Measurements from ENCODE around the gene KCNK3.
"Not testable (repeated sequence)": the region's sequence is repeated elsewhere in the genome, so short reads cannot be mapped to it uniquely, and the experiment has no call there.

Gene KCNK3

DNA sequence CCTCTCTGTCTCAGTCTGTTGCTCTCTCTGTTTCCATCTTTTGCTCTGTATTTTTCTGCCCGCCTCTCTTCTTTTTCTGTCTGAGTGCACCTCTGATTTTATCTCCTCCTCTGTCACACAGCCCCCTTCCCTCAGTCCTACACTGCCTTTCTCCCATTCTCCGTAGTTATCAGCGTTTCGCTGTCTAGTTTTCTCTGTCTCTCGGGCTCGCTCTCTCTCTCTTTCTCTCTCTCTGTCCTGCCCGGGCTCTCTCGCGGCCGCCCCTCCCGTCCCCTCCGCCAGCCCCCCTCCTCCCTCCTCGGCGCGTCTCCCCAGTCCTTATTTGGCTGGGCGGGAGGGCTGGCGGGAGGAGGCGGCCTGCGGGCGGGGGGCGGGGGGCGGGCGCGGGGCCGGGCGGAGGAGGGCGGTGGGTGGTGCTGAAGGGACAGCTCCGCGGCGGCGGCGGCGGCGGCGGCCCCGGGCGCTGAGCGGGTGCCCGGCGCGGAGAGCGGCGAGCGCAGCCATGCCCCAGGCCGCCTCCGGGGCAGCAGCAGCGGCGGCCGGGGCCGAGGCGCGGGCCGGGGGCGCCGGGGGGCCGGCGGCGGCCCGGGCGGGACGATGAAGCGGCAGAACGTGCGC, at the start of gene KCNK3:
KCNK3 (plus strand) TSS at position 444 of the 618 bp plus-strand sequence; CDS start at position 598, 154 bp downstream.
- DNase-seq (ENCODE audit: low spot score) = peak; percentile 13

DNA sequence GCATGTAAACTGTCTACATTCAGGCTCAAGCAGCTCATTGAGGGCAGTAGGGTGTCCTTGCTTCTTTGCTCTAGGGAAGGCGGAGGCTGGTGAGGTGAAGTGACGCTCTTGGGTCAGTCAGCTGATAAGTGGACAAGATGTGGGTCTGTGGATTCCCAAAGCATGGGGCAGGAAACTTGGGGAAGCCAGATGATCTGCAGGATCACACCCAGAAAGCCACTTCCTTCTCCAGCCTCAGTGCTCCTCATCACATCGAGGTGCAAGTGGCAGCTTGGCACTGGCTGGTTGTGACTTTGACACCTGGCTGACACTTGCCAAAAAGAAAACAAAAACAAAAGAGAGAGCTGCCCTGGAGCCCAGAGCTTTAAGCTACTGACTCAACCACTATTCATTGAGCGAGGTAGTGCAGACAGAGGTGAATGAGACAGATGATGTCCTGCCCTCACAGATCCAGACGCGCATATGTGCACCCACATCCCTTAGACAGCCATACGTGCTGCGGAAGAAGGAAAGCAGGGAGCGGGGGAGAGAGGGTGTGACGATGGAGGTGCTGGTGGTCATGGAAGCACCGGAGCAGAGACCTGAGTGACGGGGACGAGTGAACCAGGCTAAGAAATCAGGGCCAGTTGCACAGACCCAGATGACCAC, 48.2 kb upstream of the KCNK3 start:
- no peak for DNase-seq (ENCODE audit: low spot score)

DNA sequence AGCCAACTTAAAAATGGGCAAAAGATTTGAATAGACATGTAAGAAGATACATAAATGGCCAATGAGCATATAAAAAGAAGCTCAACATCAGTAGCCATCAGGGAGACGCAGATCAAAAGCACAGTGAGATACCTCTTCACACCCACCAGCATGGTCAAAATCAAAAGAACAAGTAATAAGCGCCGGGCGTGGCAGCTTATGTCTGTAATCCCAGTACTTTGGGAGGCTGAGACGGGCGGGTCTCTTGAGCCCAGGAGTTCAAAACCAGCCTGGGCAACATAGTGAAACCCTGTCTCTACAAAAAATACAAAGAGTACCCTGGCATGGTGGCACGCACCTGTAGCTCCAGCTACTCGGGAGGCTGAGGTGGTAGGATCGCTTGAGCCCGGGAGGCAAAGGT, 46.8 kb upstream of the KCNK3 start:
- DNase-seq (ENCODE audit: low spot score) = no peak

DNA sequence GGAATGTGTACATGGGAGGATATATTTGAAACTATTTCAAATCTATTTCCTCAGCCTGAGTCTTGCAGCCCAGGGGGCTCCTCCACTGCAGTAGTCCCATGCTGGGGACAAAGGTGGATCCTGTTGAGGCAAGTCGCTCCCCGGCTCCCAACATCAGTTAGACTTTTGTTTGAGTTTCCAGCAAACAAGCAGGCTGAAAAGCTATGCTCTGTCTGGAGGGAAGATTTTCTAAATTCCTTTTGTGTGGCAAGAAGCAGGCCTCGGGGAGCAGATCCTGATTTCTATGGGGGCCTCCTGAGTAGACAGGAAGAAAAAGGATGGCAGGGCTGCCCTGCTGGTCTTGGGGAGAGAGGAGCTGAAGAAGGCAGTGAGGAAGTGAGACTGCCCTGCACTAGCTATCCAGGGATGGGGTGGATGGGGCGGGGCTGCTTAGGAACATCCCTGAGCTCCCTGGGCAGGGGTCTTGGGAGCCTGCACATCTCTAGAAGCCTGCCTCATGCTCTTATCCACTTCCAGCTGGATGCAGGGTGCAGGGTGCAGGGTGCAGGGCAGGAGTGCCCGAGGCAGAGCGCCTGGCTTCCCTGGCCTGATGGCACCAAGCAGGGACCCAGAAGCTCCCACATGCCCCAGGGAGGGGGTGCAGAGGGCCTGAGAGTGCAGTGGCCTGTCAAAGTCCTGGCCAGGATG, 45.4 kb upstream of the KCNK3 start:
- DNase-seq (ENCODE audit: low spot score) = no peak

DNA sequence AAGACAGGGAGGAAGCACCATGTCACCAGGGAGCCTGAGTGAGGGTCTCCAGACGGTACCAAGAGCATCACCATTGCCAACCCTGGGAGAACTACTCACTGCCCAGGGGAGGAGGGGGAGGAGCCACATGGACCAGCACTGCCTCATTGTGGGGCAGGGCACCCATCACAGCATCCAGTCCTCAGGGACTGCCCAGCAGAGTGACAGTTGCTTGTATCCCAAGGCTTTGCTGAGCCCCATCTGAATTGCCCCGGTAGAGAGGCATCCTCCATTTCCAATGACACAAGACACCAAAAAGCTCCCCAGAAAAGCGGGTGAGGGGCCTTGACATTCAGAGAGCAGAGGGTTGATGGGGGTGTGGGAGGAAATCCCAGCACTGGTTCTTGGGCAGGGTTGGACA, 44.5 kb upstream of the KCNK3 start:
- DNase-seq (ENCODE audit: low spot score) = no peak

DNA sequence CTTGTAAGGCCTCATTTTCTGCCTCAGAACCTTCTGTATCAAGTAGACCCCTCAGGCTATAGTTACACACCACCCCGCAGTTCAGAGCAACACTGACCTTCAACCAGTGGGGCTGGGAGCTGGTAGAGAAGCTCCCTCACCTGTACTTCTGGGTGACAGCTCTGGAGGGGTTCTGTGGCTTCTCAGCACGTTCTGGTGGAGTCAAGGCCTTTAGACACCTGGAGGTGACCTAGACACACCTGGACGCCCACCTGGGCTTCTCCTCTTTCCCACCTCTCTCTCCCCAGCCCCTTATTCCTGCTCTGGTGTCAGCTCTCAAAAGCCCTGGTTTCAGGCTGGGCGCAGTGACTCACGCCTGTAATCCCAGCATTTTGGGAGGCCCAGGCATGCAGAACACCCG, 44.0 kb upstream of the KCNK3 start:
- DNase-seq (ENCODE audit: low spot score) = no peak

DNA sequence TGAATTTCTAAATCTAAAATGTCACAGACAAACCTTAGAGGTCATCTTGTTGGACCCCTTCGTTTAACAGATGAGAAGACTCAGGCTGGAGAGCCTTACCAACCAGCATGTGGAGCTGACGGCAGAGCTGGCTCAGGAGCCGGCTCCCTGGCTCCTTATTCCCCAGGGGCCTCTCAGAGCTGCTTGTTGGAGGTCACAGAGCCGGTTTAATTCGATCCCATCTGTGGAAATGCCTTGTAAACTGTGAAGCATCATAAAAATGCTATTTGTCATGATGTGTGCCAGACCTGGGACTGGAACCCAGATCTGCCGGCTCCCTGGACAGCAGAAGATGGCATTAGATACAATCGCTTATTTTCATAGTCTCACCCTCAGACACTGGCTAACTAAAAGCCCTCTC, 43.2 kb upstream of the KCNK3 start:
- no peak for DNase-seq (ENCODE audit: low spot score)

DNA sequence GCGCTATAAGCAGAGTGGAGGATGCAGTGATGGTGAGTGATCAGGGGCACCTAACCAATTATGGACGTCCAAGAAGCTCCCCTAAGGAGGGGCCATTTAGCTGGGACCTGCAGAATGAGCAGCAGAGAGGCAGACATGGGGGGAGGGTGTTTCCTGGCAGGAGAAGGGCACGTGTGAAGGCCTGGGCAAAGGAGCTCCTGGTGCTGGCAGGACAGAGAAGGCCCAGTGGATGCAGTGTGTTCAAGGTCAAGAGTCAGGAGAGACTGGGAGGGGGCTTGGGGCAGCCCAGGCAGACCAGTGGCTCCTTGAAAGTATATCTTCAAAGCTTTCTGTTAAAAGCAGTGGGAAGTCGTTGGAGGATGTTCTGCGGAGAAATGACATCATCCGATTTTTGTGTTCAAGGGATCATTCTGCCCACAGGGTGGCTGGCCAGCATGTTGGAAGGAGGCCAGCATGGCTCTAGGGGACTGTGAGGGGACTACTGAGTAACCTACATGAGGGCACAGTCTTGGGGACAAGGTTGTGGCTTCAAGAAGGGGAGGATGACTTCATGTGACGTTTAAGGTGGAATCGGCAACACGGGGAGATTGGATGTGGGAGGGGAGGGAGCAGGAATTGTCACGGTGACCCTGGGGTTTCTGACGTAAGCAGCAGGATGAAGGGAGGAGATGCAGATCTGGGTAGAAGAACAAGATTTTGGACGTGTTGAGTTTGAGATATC, 42.4 kb upstream of the KCNK3 start:
- DNase-seq (ENCODE audit: low spot score) = no peak

DNA sequence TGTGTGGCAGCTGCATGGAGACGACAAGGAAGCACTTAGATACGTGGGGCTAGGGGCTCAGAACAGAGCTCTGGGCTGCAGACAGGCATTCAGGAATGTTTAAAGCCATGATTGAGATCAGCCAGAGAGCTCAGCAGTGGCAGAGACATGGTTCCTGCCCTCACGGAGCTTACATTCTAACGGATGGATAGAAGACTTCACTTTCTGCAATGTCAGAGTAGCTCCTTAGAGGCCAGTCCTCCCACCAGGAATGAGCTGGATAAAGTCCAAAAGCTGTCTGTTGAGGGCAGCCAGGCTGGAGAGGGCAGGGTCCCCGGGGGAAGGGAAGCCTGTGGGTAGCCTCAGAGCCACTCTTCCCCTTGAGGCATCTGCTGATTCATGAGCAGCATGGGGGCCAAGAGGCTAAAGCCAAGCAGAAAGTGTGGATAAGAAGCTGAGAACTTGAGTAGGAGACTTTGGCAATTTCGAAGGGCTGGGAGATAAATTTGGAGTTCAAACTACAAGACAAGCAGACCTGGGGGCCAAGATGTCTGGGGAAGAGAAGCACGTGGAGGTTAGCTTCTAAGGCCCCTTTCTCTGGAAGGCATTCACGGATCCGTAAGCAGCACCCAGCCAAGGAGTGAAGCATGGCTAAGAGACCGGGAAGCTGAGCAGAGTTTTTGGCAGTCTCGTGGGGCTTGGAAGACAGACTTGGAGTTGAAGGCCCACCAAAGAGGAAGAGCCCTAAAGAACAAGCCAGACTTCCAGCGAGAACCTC, 41.6 kb upstream of the KCNK3 start:
- DNase-seq (ENCODE audit: low spot score) = no peak

DNA sequence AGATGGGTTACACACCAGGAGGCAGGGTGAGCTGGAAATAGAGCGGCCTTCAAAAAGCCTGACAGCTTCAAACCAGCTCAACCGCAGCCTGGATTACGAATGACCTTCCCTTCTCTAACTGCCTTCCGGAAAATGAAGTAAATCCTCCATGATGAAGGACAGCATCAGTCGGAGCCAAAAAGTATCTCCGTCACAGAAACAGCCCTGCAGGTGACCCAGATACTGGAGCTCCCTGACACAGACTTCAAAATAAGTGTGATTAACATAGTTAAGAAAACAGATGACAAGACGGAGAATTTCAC, 41.1 kb upstream of the KCNK3 start:
- DNase-seq (ENCODE audit: low spot score) = no peak

DNA sequence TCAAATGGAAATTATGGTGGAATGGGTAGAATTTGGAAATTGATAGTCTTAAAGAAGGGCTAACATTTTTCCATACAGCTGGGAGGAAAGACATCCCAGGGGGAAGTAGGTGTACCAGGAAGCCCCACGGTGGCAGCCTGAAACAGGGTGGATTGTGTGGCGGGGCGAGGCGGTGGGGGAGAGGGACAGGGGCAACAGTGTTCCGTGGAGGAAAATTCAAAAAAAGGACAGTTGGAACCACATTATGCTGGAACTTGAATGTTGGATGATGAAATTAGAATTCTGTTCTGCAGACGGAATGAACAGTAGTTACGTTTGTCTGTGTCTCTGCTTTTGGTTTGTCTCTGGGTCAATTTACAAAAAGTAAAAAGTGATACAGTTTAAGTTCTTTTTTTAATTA, 40.7 kb upstream of the KCNK3 start:
- no peak for DNase-seq (ENCODE audit: low spot score)

DNA sequence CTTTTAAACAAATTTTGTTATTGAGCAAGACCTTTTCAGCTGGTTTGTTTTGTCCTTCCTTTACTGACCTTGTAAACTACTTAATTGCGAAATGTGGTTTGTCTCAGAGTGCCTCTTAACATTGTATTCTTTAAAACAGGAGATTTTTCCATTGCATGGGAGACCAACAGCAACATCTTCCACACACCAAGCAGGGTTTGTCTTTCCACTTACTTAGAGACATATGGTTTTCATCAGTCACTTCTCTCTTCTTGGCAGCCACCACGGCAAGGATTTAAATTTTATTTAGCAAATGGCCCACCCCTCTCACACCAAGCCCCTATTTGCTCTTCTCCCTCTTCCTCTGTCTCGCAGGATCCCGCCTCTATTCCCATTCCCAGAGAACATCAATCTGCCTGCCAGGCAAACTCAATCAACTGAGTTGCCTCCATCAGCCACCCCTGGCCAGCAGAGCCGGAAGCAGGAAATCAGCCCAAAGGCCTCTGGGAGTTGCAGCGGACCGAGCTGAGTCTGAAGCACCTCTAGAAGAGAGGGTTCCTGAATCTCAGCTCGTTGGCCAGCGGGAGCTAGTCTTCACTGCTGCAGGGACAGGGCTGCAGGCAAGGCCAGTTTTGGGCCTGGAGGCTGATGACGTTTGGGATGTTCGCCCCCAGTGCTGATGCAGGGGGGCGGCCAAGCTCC, 40.0 kb upstream of the KCNK3 start:
- no peak for DNase-seq (ENCODE audit: low spot score)

DNA sequence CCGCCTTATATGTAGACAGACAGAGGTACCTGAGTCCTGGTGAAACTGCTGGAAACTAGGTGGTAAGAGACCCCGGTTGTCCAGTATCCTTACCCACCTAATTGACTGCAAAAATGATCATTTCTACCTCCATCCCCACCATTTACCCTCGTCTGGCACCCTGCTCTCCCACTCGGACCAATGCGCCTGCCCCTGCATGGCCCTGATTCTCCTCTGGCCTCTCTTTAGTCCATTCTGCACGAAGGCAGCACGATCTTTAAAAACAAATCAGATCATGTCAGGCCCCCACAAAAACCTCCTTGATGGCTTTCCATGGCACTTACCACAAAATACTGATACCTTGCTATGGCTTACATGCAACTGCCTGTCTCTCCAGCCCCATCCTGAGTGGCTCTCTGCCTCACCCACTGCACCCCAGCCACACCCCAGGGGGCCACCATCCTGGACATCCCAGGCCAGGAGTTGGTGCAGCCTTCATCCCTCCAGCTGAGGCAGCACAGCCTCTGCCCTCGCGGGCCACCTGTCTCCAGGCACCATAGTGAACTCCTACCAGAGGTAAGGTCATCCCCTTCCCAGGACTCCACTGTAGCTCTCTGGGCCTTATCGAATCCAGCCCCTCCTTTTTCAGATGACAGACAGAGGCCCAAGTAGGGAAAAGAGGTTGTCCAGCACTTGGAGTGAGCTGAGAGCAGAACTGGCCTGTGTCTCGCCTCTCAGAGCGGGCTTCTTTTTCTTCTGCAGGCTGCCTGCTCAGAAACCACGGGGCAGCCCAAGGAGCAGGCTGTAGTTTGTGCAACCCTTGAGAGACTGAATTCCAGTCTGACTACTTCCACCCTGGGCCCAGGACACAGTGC, 39.1 kb upstream of the KCNK3 start:
- no peak for DNase-seq (ENCODE audit: low spot score)

DNA sequence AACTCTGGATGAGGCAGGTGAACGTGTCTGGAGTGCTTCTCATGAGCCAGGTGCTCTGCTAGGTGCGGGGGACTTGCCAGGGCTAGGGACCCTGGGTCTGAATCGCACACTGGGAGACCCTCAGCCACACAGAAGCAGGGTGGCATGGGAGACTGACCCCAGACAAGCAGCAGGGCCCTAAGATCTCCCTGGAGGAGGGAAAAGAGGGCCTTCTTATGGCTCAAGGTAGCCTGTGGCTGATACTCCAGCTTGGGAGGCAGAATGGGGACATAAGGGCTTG, 38.5 kb upstream of the KCNK3 start:
- DNase-seq (ENCODE audit: low spot score) = no peak

DNA sequence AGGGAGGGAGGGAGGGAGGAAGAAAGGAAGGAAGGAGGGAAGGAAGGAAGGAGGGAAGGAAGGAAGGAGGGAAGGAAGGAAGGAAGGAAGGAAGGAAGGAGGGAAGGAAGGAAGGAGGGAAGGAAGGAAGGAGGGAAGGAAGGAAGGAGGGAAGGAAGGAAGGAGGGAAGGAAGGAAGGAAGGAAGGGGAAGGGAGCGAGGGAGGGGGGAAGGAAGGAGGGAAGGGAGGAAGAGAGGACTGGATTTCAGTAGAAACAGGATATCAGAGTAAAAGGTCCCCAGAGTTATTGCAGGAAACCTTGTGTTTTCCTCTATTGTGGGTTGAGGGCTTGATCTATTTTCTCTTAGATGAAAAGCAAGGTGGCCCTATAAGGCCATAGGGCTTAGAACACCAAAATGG, 37.4 kb upstream of the KCNK3 start:
- DNase-seq (ENCODE audit: low spot score) = not testable (repeated sequence)

DNA sequence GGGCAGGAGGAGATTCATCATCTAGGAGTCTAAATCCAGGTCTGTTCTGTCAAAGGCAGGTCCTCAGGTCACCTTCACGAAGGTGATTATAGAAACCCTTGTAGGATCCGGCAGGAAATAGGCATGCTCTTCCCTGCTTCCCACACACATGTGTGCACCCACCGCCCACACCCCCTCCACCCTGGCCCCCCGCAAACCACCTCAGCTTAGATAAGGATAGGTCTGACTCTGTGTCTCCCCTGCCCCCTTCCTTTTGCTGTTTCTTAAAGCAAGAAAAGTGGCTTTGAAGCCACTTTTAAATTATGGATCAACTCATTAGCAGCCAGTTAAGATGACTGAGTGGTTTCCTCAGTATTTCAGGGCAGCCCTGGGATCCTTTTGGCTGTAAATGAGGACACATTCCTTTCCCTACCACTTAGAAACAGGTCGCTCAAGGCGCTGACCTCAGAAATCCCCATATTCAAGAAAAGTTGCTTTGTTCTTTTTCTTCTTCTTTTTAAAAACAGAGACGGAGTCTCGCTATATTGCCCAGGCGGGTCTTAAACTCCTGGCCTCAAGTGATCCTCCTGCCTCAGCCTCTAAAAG, 36.8 kb upstream of the KCNK3 start:
- DNase-seq (ENCODE audit: low spot score) = no peak

DNA sequence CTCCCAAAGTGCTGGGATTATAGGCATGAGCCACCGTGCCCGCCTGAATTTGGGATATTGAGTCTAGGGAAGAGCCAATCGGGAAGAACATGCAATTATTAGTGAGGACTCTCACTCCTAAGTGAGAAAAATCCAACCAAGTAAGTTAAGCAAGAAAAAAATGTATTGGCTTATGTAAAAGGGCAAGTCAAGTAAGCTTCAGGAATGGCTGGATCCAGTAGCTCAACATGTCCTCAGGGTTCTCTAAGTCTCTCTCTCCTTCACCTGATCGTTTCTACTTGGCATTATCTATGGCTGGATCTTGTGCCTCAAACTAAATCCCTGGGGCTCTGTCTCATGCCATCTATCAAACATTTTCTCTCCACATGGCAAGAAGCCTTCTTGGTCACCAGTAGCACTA, 35.3 kb upstream of the KCNK3 start:
- no peak for DNase-seq (ENCODE audit: low spot score)

DNA sequence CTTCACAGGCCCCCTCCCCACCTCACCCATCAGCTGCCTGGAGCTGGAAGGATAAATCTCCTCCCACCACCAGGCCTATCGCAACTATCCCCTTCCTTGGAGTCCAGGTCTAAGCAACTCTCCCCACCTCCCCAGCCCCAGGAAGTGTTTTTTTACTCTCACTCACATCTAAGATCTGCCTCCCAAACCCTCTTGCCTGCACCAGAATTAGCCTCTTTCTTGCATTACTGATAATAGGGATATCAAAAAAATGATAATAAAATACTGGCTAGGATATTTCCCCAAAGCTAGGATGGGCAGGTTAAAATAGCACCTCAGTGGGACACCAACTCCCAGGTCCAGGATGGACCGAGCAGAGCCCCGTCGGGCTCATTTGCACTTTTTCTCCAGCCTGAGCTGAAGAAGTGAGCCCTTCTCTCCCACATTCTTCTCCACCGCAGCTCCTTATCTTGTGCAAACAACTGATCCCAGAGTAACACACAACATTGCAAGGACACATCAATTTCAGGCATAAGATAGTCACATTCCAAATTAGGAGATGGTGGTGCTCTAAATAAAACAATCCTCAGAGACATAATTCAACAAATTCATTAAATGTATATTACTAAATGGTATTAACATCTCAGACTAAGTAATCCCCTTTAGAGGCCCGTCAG, 33.7 kb upstream of the KCNK3 start:
- no peak for DNase-seq (ENCODE audit: low spot score)

DNA sequence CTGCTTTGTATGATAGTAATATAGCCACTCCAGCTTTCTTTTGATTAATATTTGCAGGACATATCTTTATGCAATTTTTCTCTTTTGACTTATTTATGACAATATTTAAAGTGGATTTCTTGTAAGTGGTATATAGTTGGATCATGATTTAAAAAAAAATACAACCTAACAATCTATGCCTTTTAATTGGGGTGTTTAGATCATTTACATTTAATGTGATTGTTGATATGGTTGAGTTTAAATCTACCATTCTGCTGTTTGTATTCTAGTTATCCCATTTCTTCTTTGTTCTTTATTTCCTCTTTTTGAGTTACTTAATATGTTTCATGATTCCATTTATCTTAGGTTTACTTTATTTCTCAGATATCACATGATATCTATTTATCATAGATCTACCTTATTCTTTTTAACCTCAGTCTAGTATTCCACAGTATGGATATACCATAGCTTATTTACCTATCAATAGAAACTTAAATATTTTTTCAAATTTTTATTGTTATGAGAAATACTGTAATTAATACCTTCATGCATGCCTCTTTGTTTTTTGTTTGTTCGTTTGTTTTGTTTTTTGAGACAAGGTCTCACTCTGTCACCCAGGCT, 32.1 kb upstream of the KCNK3 start:
- no peak for DNase-seq (ENCODE audit: low spot score)

DNA sequence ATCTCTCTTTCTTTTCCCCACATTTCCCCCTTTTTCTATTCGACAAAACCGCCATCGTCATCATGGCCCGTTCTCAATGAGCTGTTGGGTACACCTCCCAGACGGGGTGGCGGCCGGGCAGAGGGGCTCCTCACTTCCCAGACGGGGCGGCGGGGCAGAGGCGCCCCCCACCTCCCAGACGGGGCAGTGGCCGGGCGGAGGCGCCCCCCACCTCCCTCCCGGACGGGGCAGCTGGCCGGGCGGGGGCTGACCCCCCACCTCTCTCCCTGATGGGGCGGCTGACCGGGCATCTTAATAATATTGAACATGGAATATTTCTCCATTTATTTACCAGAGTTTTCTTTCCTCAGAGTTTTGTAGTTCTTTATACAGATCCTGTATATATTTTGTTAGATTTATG, 27.2 kb upstream of the KCNK3 start:
- DNase-seq (ENCODE audit: low spot score) = not testable (repeated sequence)
